MM.1S (cell line): ENCODE measurements around the gene DPYSL5.

Experiments
- DNase-seq: peaks from one replicate; pipeline ENCODE4 v3.0.0-alpha.2; 2015
- H2AFZ ChIP-seq: fragments of 300-600 bp; sonication (generic); 2 replicates; pipeline ENCODE4 v1.6.0; 2016; ENCODE audit warnings: antibody characterized with exemption, low read length
- H3F3A ChIP-seq: fragments of 300-600 bp; sonication (generic); 2 replicates; pipeline ENCODE4 v1.6.1; 2016; ENCODE audit warnings: mild to moderate bottlenecking, antibody characterized with exemption, low read length, moderate library complexity, mixed read lengths; ENCODE audit not compliant: insufficient read depth
- H3K27ac ChIP-seq: fragments of 300-600 bp; sonication (generic); 2 replicates; pipeline ENCODE4 v1.5.1; 2016; ENCODE audit warnings: mild to moderate bottlenecking, low read length
- H3K27me3 ChIP-seq: fragments of 300-600 bp; sonication (generic); replicated peaks from 2 replicates; pipeline ENCODE4 v1.6.0; 2016; ENCODE audit warnings: low read length; ENCODE audit not compliant: insufficient read depth
- H3K36me3 ChIP-seq: fragments of 300-600 bp; sonication (generic); replicated peaks from 2 replicates; pipeline ENCODE4 v1.6.1; 2016; ENCODE audit warnings: mild to moderate bottlenecking, low read length, mixed read lengths; ENCODE audit not compliant: insufficient read depth
- H3K4me1 ChIP-seq: fragments of 300-600 bp; sonication (generic); 2 replicates; pipeline ENCODE4 v1.6.1; 2016; ENCODE audit warnings: low read length, mixed read lengths
- H3K4me2 ChIP-seq: fragments of 300-600 bp; sonication (generic); 2 replicates; pipeline ENCODE4 v1.6.0; 2016; ENCODE audit warnings: low read depth, low read length
- H3K4me3 ChIP-seq: fragments of 300-600 bp; sonication (generic); 2 replicates; pipeline ENCODE4 v1.5.1; 2016; ENCODE audit warnings: low read length, mixed read lengths
- H3K79me2 ChIP-seq: fragments of 300-600 bp; sonication (generic); 2 replicates; pipeline ENCODE4 v1.6.1; 2016; ENCODE audit warnings: mixed run types, low read length, mixed read lengths
- H3K9ac ChIP-seq: fragments of 300-600 bp; sonication (generic); 2 replicates; pipeline ENCODE4 v1.6.1; 2016; ENCODE audit warnings: low read length, mixed read lengths
- H3K9me2 ChIP-seq: fragments of 300-600 bp; sonication (generic); replicated peaks from 2 replicates; pipeline ENCODE4 v1.6.1; 2016; ENCODE audit warnings: mild to moderate bottlenecking, low read length, mixed read lengths; ENCODE audit not compliant: insufficient read depth
- H3K9me3 ChIP-seq: fragments of 300-600 bp; sonication (generic); replicated peaks from 2 replicates; pipeline ENCODE4 v1.6.1; 2016; ENCODE audit warnings: mild to moderate bottlenecking, low read length, mixed read lengths; ENCODE audit not compliant: insufficient read depth
- H4K20me1 ChIP-seq: fragments of 300-600 bp; sonication (generic); 2 replicates; pipeline ENCODE4 v1.6.1; 2016; ENCODE audit warnings: mild to moderate bottlenecking, low read length, moderate library complexity, mixed read lengths; ENCODE audit not compliant: insufficient read depth
- CTCF ChIP-seq: fragments of 300-600 bp; sonication (generic); IDR thresholded peaks from 2 replicates; pipeline ENCODE4 v1.5.1; 2016; ENCODE audit warnings: antibody characterized with exemption, low read length, mixed read lengths
- EZH2 ChIP-seq: fragments of 300-600 bp; sonication (generic); optimal IDR thresholded peaks from 2 replicates; pipeline ENCODE3; 2017; ENCODE audit warnings: low read depth, mild to moderate bottlenecking, antibody characterized with exemption, low read length, mixed read lengths
- EZH2phosphoT487 ChIP-seq: fragments of 300-600 bp; sonication (generic); IDR thresholded peaks from 2 replicates; pipeline ENCODE4 v1.6.1; 2018; ENCODE audit warnings: antibody characterized with exemption, low read length

The DPYSL5 gene

GRCh38 chr2:26886736-26887135, 38.8 kb downstream of the DPYSL5 start:
- H3K4me1 ChIP-seq, result peaks cover 16% of the 10 kb centered on the region
- no peaks in the 10 kb centered on the region for H3K79me2 ChIP-seq
- H3K9ac ChIP-seq, result no peak overlapping the region
- no peak overlapping the region for H3K4me3 ChIP-seq
- H3K27ac ChIP-seq, result no peak overlapping the region
- TF ChIP-seq EZH2 (no peak), CTCF (no peak), EZH2phosphoT487 (no peak)
- H3K9me2 ChIP-seq, result no peaks in the 10 kb centered on the region
- no peak for DNase-seq
- no peaks in the 10 kb centered on the region for H4K20me1 ChIP-seq
- H3F3A ChIP-seq, result no peaks in the 10 kb centered on the region
- H3K9me3 ChIP-seq, result no peaks in the 10 kb centered on the region
- H3K4me2 ChIP-seq, result no peak overlapping the region
- no peak overlapping the region for H2AFZ ChIP-seq
- H3K27me3 ChIP-seq, result no peaks in the 10 kb centered on the region
- no peaks in the 10 kb centered on the region for H3K36me3 ChIP-seq

- Histone ChIP-seq H3K9ac (no peak overlapping the region), H3K4me2 (no peak overlapping the region), H3K27ac (no peak overlapping the region), H3K27me3 (no peaks in the 10 kb centered on the region), H3K9me2 (no peaks in the 10 kb centered on the region), H4K20me1 (no peaks in the 10 kb centered on the region), H3K4me3 (no peak overlapping the region), H3K79me2 (no peaks in the 10 kb centered on the region), H3K36me3 (no peaks in the 10 kb centered on the region), H2AFZ (no peak overlapping the region), H3K4me1 (peaks cover 16% of the 10 kb centered on the region), H3K9me3 (no peaks in the 10 kb centered on the region), H3F3A (no peaks in the 10 kb centered on the region)
- TF ChIP-seq EZH2phosphoT487 (no peak), EZH2 (no peak), CTCF (no peak)
- DNase-seq, result no peak
These were observed 39.2 kb downstream of the DPYSL5 start for GRCh38 chr2:26887151-26887550.

GRCh38 chr2:26889796-26890195, 41.9 kb downstream of the DPYSL5 start:
- no peak overlapping the region for H3K4me3 ChIP-seq
- no peaks in the 10 kb centered on the region for H3K9me3 ChIP-seq
- no peaks in the 10 kb centered on the region for H4K20me1 ChIP-seq
- no peaks in the 10 kb centered on the region for H3K79me2 ChIP-seq
- H3K27ac ChIP-seq, result no peak overlapping the region
- TF ChIP-seq EZH2phosphoT487 (no peak), CTCF (no peak), EZH2 (no peak)
- no peaks in the 10 kb centered on the region for H3K27me3 ChIP-seq
- no peaks in the 10 kb centered on the region for H3F3A ChIP-seq
- no peaks in the 10 kb centered on the region for H3K9me2 ChIP-seq
- H3K36me3 ChIP-seq, result no peaks in the 10 kb centered on the region
- no peak for DNase-seq
- peaks cover 16% of the 10 kb centered on the region for H3K4me1 ChIP-seq
- H3K9ac ChIP-seq, result no peak overlapping the region
- H2AFZ ChIP-seq, result no peak overlapping the region
- no peak overlapping the region for H3K4me2 ChIP-seq
